NCI-H1417 treated with DMSO at 0.1 percent for 48 hours (cell line): ENCODE measurements around the gene GNG8.
"Not testable (repeated sequence)": the region's sequence is repeated elsewhere in the genome, so short reads cannot be mapped to it uniquely, and the experiment has no call there.

ENCODE experiments used
- DNase-seq: peaks from one replicate; lab custom pipeline; 2025; lab: John Stamatoyannopoulos, UW

GNG8 gene

GRCh38 chr19:46646402-46646801 is 10.4 kb upstream of the GNG8 start:
- no peak for DNase-seq

GRCh38 chr19:46644720-46645119 is 8.7 kb upstream of the GNG8 start:
- no peak for DNase-seq

DNA sequence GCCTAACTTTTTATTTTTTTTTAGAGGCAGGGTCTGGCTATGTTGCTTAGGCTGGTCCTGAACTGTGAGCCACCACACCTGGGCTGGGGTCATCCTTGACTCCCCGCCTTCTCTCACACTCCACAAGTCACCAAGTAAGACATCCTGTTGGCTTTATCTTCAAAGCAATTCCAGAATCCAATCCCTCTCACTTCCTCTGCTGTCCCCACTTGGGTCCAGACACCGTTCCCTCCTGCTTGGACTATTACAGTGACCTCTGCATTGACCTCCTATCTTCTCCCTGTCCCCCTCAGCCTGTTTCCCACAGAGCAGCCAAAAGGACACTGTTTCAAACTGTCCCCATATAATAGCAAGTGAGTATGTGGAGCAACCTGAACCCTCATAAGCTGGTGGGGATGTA is 4.7 kb upstream of the GNG8 start:
- DNase-seq: no peak

DNA sequence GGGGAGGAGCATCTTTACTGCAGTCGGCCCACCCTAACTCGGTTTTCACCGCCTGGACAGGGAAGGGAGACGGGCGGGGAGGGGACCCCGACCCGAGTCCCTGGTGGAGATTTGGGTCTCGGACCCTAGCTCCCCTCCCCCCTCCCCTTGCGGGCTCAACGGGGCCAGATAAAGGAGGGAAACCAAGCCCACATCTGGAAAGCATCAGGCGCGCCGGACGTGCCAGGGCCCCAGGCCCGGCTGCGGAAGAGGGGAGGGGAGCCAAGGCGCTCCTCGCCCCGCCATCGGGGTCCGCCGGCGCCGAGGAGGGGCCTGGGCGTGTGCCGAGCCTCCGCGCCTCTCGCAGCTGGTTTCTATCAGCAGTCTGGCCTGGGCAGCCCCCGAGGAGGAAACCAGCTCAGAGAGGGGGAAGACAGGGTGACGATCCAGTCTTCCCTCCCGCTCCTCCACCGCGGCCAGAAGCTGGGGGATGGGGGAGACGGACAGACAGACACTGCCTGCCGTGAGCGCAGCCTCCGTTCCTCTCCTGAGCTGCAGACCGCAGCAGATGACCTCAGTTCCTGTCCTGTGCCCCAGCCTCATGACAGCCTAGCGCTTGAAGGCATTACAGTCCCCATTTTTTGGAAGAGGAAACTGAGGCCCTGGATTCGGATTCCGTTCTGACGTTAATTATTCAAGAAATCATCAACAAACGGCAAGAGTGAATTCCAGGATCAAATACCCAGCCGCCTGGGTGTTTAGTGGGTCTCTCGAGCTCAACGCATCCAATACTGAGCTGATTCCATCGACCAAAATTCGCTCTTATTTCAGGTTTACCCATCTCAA is 3.6 kb upstream of the GNG8 start:
- DNase-seq: no peak

- DNase-seq: no peak
Measured at GRCh38 chr19:46637224-46637623, 1.2 kb upstream of the GNG8 start.

DNA sequence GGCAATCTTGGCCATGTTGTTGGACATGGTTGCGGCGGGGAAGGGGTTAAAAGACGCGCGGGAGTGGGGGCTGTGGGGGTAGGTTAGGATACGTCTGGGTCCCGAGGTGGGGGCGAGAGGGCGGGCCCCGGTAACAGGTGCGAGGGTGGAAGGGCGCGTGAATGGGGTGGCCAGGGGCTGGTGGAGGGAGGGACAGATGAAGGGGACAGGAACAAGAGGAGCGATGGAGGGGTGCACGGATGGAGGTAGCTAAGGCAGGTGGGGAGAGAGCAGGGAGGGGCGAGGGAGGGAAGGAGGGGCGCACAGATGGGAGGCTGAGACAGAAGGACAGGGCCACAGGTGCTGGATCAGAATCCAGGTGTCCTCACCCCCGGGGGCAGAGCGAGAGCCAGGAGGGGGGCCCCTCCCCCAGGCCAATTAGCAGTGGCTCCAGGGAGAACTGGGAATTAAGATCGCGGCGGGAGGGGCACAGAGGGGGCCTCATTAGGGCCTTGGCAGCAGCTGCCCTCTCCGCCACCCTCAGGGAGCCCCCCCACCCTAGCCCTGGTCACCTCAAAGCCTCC is 1.3 kb downstream of the GNG8 start:
- peak; percentile 42 for DNase-seq

DNA sequence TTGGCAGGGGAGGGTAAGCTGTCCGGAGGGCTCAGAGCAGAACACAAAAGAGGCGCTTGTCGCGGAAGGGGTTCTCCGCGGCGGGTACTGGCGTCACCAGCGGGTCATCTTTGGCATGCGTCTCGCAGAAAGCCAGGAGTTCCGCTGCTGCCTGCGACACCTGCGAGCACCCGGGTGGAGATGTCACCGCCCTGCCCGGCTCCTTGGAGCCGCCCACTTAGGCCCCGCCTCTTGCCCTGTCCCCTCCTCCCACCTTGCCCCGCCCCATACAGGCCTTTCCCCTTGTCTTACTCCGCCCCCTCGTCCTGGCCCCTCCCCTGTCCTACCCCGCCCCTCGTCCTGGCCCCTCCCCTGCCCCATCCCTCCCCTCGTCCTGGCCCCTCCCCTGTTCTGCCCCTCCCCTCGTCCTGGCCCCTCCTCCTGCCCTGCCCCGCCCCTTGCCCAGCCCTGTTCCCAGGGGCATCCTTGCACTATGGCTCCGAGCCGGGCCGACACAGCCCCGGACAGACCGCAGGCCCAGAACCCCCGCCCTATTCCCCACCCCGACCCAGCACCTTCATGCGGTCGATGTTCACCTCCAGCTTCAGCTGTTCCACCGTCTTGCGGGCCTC is 1.9 kb downstream of the GNG8 start:
- DNase-seq: no peak

- no peak for DNase-seq
Measured at GRCh38 chr19:46633130-46633529, 2.9 kb downstream of the GNG8 start.

DNA sequence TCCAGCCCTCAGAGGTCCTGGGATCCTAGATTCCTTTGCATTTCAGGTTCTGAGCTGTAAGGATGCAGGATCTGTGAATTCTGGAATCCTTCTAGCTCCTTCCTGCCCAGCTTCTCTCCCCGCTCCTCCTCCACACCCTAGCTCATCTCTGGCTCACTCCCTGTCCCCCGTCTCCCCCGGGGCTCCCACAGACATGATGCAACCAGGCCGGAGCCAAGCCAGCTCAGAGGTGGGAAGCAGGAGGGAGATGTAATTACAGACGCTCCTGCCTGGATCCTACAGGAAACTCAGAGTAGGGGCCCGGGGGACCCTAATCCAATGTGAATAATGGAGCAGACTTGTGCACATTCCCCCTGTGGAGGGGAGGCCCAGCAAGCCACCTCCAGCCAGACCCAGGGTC is 4.5 kb downstream of the GNG8 start:
- DNase-seq: no peak

- DNase-seq: no peak
Measured at GRCh38 chr19:46630586-46631205, 5.3 kb downstream of the GNG8 start.

- no peak for DNase-seq
Measured at GRCh38 chr19:46629546-46630025, 6.4 kb downstream of the GNG8 start.

GRCh38 chr19:46628970-46629369 is 7.0 kb downstream of the GNG8 start:
- not testable (repeated sequence) for DNase-seq

- no peak for DNase-seq
Measured at GRCh38 chr19:46626446-46626845, 9.6 kb downstream of the GNG8 start.

GRCh38 chr19:46625731-46626130 is 10.3 kb downstream of the GNG8 start:
- DNase-seq: no peak

DNA sequence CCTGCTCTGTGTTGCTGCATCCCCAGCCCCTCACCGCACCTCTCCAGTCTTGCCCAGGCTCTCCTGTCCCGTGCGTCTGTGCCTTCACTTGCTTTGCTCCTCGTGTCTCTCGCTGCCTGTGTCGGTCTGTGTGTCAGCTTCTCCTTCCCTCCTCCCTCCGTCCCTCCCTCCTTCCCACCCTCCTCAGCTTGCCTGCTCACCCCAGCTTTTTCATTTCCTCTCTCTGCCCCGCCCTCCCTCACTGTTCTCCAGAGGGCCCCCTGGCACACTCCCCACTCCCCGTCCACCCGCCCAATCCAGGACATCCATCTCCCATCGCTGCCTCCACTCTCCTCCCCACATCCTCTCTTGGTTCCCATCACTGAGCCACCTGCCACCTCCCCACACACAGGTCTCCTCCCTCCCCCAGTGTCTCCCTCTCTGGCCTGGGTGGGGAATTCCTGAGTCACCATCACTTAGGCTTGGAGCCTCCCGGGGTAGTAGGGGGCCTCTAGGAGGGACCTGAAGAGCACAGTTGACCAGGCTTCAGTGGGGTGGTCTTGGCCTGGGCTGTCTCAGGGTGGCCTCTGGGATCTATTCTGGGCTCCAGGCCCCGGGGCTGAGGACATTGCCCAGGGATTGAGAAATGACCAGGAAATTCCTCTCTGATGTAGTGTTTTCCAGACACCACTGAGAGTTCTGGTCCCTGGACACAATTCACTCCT is 10.9 kb downstream of the GNG8 start, which contains the start of gene PTGIR:
TSS of gene PTGIR (minus strand) at position 132 of the 704 bp plus-strand sequence. CDS start 864 bp downstream, outside the sequence.
- no peak for DNase-seq

- DNase-seq: no peak
Measured at GRCh38 chr19:46623915-46624502, 12.0 kb downstream of the GNG8 start.

- DNase-seq: no peak
Measured at GRCh38 chr19:46622118-46622446, 13.9 kb downstream of the GNG8 start.

DNA sequence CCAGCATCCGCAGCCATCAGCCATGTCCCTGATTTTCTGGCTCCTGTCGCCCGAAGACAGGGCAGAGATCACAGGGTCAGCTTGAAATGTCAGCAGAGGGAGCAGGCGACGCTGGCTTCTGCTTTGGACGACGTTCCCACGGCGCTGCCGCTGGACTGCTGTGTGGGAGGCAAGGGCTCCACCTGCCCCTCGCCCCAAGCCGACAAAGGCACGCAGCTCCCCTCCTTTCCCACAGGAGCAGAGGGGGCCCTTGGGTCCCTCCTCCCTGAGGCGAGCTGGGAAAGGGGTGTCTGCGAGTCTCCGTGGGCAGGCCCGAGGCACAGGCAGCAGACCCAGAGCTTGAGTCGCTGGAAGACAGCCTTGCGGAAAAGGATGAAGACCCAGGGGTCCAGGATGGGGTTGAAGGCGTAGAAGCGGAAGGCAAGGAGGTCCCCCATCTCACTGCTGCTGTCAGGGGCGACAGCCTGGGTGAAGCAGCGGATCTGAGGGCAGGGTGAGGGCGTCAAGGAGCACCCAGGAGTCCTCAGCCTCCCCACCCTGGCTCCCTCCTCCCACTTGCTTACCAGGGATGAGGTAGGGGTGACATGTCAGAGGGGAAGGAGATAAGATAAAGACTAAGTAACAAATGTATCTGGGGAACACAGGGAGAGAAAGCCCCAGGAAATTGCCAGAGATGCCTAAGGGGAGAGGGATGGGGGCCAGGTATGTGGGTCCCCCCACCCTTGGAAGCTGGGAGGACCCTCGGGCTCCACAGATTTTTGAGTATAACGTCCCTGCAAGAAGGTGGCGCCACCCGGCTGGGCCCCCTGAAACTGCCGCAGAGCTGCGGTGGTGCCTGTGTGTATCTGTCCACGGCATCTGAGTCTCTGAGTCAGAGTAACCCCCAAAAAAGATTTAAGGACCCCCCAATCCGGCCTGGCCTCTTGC is 14.5 kb downstream of the GNG8 start:
- DNase-seq: no peak

DNA sequence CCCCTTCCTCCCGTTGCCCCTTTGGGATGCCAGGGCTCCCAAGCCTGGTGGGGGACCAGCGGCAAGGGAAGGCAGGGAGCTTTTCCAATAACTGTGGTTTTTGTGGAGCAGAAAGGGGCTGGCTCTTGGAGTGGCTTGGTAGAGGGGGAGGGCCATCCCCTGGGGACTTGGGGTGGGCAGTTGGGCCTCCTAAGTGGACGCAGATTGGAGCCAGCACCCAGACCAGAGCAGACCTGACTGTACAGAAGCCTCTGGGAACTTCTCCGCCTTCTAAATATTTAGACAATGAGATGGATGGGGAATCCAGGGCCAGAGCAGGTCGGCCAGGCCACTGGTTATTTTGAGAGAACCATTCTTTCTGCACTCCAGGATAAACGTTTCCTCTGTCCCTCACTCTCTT is 15.3 kb downstream of the GNG8 start:
- DNase-seq: no peak

DNA sequence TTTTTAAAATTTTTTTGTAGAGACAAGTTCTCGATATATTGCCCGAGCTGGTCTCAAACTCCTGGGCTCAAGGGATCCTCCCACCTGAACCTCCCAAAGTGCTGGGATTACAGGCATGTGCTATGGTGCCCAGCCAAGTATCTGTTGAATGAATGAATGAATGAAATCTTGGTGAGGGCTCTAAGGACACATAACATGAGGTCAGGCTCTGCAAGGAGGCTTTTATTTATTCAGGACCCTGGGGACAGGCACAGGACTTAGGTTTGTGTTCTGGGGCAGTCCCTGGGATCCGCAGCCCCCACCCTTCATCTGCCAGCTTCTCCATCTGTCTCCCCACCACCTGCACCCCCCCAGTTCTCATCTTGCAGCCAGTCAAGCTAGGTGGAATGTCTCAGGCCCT is 15.7 kb downstream of the GNG8 start:
- DNase-seq: no peak
